OCI-LY1 (cell line): ENCODE data around the gene UBASH3B.

Source experiments
- H2AFZ ChIP-seq: fragments of 200-600 bp; sonication (generic), shearing (Covaris generic); 2 replicates; pipeline ENCODE4 v1.6.0; 2014; ENCODE audit warnings: antibody characterized with exemption, mild to moderate bottlenecking, low read length
- H3F3A ChIP-seq: fragments of 200-600 bp; sonication (generic), shearing (Covaris generic); 2 replicates; pipeline ENCODE4 v1.6.0; 2014; ENCODE audit warnings: mild to moderate bottlenecking, antibody characterized with exemption, low read length, moderate library complexity; ENCODE audit not compliant: insufficient read depth
- H3K27ac ChIP-seq: fragments of 200-600 bp; sonication (generic); 2 replicates; pipeline ENCODE4 v1.5.1; 2014; ENCODE audit warnings: low read length, mixed run types, mild to moderate bottlenecking, low read depth; ENCODE audit not compliant: poor library complexity, severe bottlenecking
- H3K27me3 ChIP-seq: fragments of 200-600 bp; sonication (generic); 2 replicates; pipeline ENCODE4 v1.6.0; 2014; ENCODE audit warnings: antibody characterized with exemption, mild to moderate bottlenecking, low read length, moderate library complexity; ENCODE audit not compliant: insufficient read depth
- H3K36me3 ChIP-seq: fragments of 200-600 bp; sonication (generic); 2 replicates; pipeline ENCODE4 v1.6.1; 2014; ENCODE audit warnings: mild to moderate bottlenecking, antibody characterized with exemption, low read length, moderate library complexity, mixed read lengths; ENCODE audit not compliant: insufficient read depth
- H3K4me1 ChIP-seq: fragments of 200-600 bp; sonication (generic); 2 replicates; pipeline ENCODE4 v1.5.1; 2014; ENCODE audit warnings: mild to moderate bottlenecking, low read length, moderate library complexity; ENCODE audit not compliant: insufficient read depth, severe bottlenecking
- H3K4me2 ChIP-seq: fragments of 200-600 bp; sonication (generic), shearing (Covaris generic); 2 replicates; pipeline ENCODE4 v1.6.1; 2014; ENCODE audit warnings: low read length
- H3K4me3 ChIP-seq: fragments of 200-600 bp; sonication (generic); 2 replicates; pipeline ENCODE4 v1.5.1; 2014; ENCODE audit warnings: low read length, low read depth, mild to moderate bottlenecking, mixed read lengths; ENCODE audit not compliant: poor library complexity, severe bottlenecking
- H3K79me2 ChIP-seq: fragments of 200-600 bp; shearing (Covaris generic); 2 replicates; pipeline ENCODE4 v1.6.1; 2016; ENCODE audit warnings: mixed run types, low read length, mixed read lengths; ENCODE audit not compliant: insufficient read depth
- H3K9ac ChIP-seq: fragments of 200-600 bp; sonication (generic), shearing (Covaris generic); 2 replicates; pipeline ENCODE4 v1.6.1; 2014; ENCODE audit warnings: mild to moderate bottlenecking, low read length, mixed read lengths
- H3K9me2 ChIP-seq: fragments of 200-600 bp; sonication (generic), shearing (Covaris generic); 2 replicates; pipeline ENCODE4 v1.6.1; 2014; ENCODE audit warnings: low read depth, mild to moderate bottlenecking, low read length, mixed read lengths
- H3K9me3 ChIP-seq: fragments of 200-600 bp; shearing (Covaris generic); 2 replicates; pipeline ENCODE4 v1.6.1; 2014; ENCODE audit warnings: low read length, mixed read lengths
- H4K20me1 ChIP-seq: fragments of 200-600 bp; sonication (generic), shearing (Covaris generic); 2 replicates; pipeline ENCODE4 v1.6.0; 2016; ENCODE audit warnings: mild to moderate bottlenecking, low read length; ENCODE audit not compliant: insufficient read depth
- CTCF ChIP-seq: fragments of 200-600 bp; sonication (generic), shearing (Covaris generic); IDR thresholded peaks from 2 replicates; pipeline ENCODE4 v1.5.1; 2017; ENCODE audit warnings: mild to moderate bottlenecking, antibody characterized with exemption, low read length, moderate library complexity, mixed read lengths
- EZH2 ChIP-seq: fragments of 200-600 bp; sonication (generic), shearing (Covaris generic); IDR thresholded peaks from 2 replicates; pipeline ENCODE4 v1.8.0; 2017; ENCODE audit warnings: borderline replicate concordance, mixed run types, mild to moderate bottlenecking, antibody characterized with exemption, low read length, moderate library complexity, mixed read lengths

UBASH3B gene

GRCh38 chr11:122633219-122633829, 22.2 kb upstream of the UBASH3B start:
- Histone ChIP-seq H3K4me3 (no peak overlapping the region), H2AFZ (no peak overlapping the region), H3K9me2 (no peaks in the 10 kb centered on the region), H3K9ac (no peak overlapping the region), H3K27ac (no peak overlapping the region), H3K27me3 (no peaks in the 10 kb centered on the region), H4K20me1 (no peaks in the 10 kb centered on the region), H3K4me1 (no peaks in the 10 kb centered on the region), H3K4me2 (no peak overlapping the region), H3F3A (no peaks in the 10 kb centered on the region), H3K9me3 (no peaks in the 10 kb centered on the region), H3K36me3 (no peaks in the 10 kb centered on the region), H3K79me2 (no peaks in the 10 kb centered on the region)
- peak; percentile 56 for TF ChIP-seq CTCF
- no peak for TF ChIP-seq EZH2

- Histone ChIP-seq H3K79me2 (no peaks in the 10 kb centered on the region), H3K4me3 (no peak overlapping the region), H3K9ac (no peak overlapping the region), H3K4me1 (no peaks in the 10 kb centered on the region), H3K9me3 (no peaks in the 10 kb centered on the region), H4K20me1 (no peaks in the 10 kb centered on the region), H3K27ac (no peak overlapping the region), H3K36me3 (no peaks in the 10 kb centered on the region), H3K4me2 (no peak overlapping the region), H2AFZ (no peak overlapping the region), H3K27me3 (no peaks in the 10 kb centered on the region), H3F3A (no peaks in the 10 kb centered on the region), H3K9me2 (no peaks in the 10 kb centered on the region)
- TF ChIP-seq CTCF (no peak), EZH2 (no peak)
Measured at GRCh38 chr11:122634501-122634900, 21.0 kb upstream of the UBASH3B start.

GRCh38 chr11:122637541-122637940, 18.0 kb upstream of the UBASH3B start:
- H3K9me2 ChIP-seq = no peaks in the 10 kb centered on the region
- TF ChIP-seq CTCF = no peak
- no peak for TF ChIP-seq EZH2
- no peak overlapping the region for H2AFZ ChIP-seq
- H3K9ac ChIP-seq = no peak overlapping the region
- H3K4me2 ChIP-seq = no peak overlapping the region
- H3K27me3 ChIP-seq = no peaks in the 10 kb centered on the region
- no peaks in the 10 kb centered on the region for H3K79me2 ChIP-seq
- no peaks in the 10 kb centered on the region for H3K4me1 ChIP-seq
- H3F3A ChIP-seq = no peaks in the 10 kb centered on the region
- no peak overlapping the region for H3K27ac ChIP-seq
- H3K4me3 ChIP-seq = no peak overlapping the region
- no peaks in the 10 kb centered on the region for H3K36me3 ChIP-seq
- H3K9me3 ChIP-seq = no peaks in the 10 kb centered on the region
- H4K20me1 ChIP-seq = no peaks in the 10 kb centered on the region
